Effector CD8-positive, alpha-beta T cell (primary cell): ENCODE data around the gene IL6ST.

Source experiments
- DNase-seq: peaks from one replicate; lab custom pipeline; 2025; lab: John Stamatoyannopoulos, UW

The IL6ST gene

GRCh38 chr5:55896663-55897062 is 98.1 kb downstream of the IL6ST start:
- DNase-seq, result no peak

GRCh38 chr5:55896238-55896637 is 98.5 kb downstream of the IL6ST start:
- no peak for DNase-seq

GRCh38 chr5:55895346-55895745 is 99.4 kb downstream of the IL6ST start:
- no peak for DNase-seq

- no peak for DNase-seq
Measured at GRCh38 chr5:55894135-55894534, 100.6 kb downstream of the IL6ST start.

GRCh38 chr5:55892479-55892878 is 102.3 kb downstream of the IL6ST start:
- DNase-seq, result no peak

GRCh38 chr5:55888205-55888604 is 106.6 kb downstream of the IL6ST start:
- DNase-seq, result no peak

- no peak for DNase-seq
Measured at GRCh38 chr5:55885359-55885758, 109.4 kb downstream of the IL6ST start.
